A549 (cell line): Measurements from ENCODE around the gene TRMT2A. TPM values are rescaled to one million over a fixed set of nuclear protein-coding genes. Genes with fewer than 3 reads are reported as not detected.

Experiments
- ATAC-seq, 2 experiments: fragments of 200-7000 bp in 1 of 2; fragments of >200 bp in 1 of 2; cut with Nextera tagmentation in 1 of 2; cut with Tn5 transposase in 1 of 2; 3 replicates each; pipeline versions ENCODE4 v1.8.0 to v1.9.1; 2018 to 2020; ENCODE audit warnings: mild to moderate bottlenecking in 1 of 2, moderate library complexity in 1 of 2
- CTCF ChIA-PET: fragments of 300-600 bp; sonication (Branson Sonifier 250); formaldehyde crosslinking; extraction: SDS; loops from one replicate; lab custom pipeline; 2021; ENCODE audit warnings: antibody characterized with exemption, inconsistent platforms; lab: Yijun Ruan, JAX
- POLR2A ChIA-PET: fragments of 350-600 bp; formaldehyde crosslinking; extraction: SDS; loops from one replicate; lab custom pipeline; 2021; ENCODE audit warnings: antibody characterized with exemption, inconsistent platforms; lab: Yijun Ruan, JAX
- DNase-seq, 2 experiments: peaks; one replicate each; pipeline versions ENCODE4 v3.0.0 to v3.0.0-alpha.2; 2011 to 2016; ENCODE audit warnings: low read depth in 1 of 2, low spot score in 1 of 2
- FAIRE-seq: peaks from 2 replicates; lab custom pipeline; 2011; peaks lifted over from hg19 to GRCh38; lab: Jason Lieb, UNC
- H3K27ac ChIP-seq, 2 experiments: fragments of >200 bp; sonication (Bioruptor Twin); formaldehyde crosslinking; 3 replicates each; pipeline ENCODE4 v1.5.1; 2016 to 2017
- H3K4me1 ChIP-seq: fragments of >200 bp; sonication (Bioruptor Twin); formaldehyde crosslinking; 3 replicates; pipeline ENCODE4 v1.6.1; 2016
- H3K4me2 ChIP-seq: fragments of >200 bp; sonication (Bioruptor Twin); formaldehyde crosslinking; 3 replicates; pipeline ENCODE4 v1.6.1; 2016
- H3K4me3 ChIP-seq: fragments of >200 bp; sonication (Bioruptor Twin); formaldehyde crosslinking; 3 replicates; pipeline ENCODE4 v1.5.1; 2016
- H3K9me3 ChIP-seq: fragments of >200 bp; sonication (Bioruptor Twin); formaldehyde crosslinking; 3 replicates; pipeline ENCODE4 v1.6.1; 2016
- ATOH8 ChIP-seq: fragments of 250-450 bp; sonication (Bioruptor Pico); IDR thresholded peaks from 2 replicates; pipeline ENCODE4 v1.5.0; 2020; ENCODE audit warnings: low read depth, mild to moderate bottlenecking, moderate library complexity
- BCL3 ChIP-seq: fragments of >200 bp; sonication (Bioruptor Twin); formaldehyde crosslinking; IDR thresholded peaks from 3 replicates; pipeline ENCODE4 v1.6.1; 2016
- CBX2 ChIP-seq: fragments of 200-600 bp; sonication (generic); IDR thresholded peaks from 2 replicates; pipeline ENCODE4 v1.6.1; 2016; ENCODE audit warnings: low read depth, mild to moderate bottlenecking, borderline replicate concordance
- CBX8 ChIP-seq: fragments of 200-600 bp; sonication (generic); IDR thresholded peaks from 2 replicates; pipeline ENCODE4 v1.6.1; 2016
- CEBPB ChIP-seq, 2 experiments: fragments of >200 bp in 1 of 2; sonication (Bioruptor Twin) in 1 of 2; formaldehyde crosslinking in 1 of 2; IDR thresholded peaks; 2 replicates each; pipeline ENCODE4 v1.6.1; 2012 to 2016
- E2F6 ChIP-seq: IDR thresholded peaks from 2 replicates; pipeline ENCODE4 v1.6.1; 2012; ENCODE audit warnings: low read depth, borderline replicate concordance
- EHF ChIP-seq: fragments of 250-450 bp; sonication (Bioruptor Pico); IDR thresholded peaks from 2 replicates; pipeline ENCODE4 v1.5.0; 2020; ENCODE audit warnings: mild to moderate bottlenecking
- ESRRA ChIP-seq: fragments of 150-350 bp; IDR thresholded peaks from 2 replicates; pipeline ENCODE4 v1.6.1; 2014; ENCODE audit warnings: mild to moderate bottlenecking, low read length, borderline replicate concordance
- FOSL2 ChIP-seq, 2 experiments: fragments of 450-650 bp in 1 of 2; fragments of >200 bp in 1 of 2; sonication (Bioruptor Twin) in 1 of 2; formaldehyde crosslinking; IDR thresholded peaks; 2 replicates each; pipeline versions ENCODE4 v1.5.0 to v1.6.1; 2016 to 2020; ENCODE audit warnings: mild to moderate bottlenecking in 1 of 2, moderate library complexity in 1 of 2
- HEYL ChIP-seq: fragments of 250-450 bp; sonication (Bioruptor Pico); IDR thresholded peaks from 2 replicates; pipeline ENCODE4 v1.8.0; 2021; ENCODE audit warnings: mild to moderate bottlenecking, moderate library complexity
- JUN ChIP-seq, 2 experiments: fragments of >200 bp; sonication (Bioruptor Twin); formaldehyde crosslinking; IDR thresholded peaks; 2 replicates in 1 of 2; 3 replicates in 1 of 2; pipeline ENCODE4 v1.6.1; 2016 to 2017
- KDM1A ChIP-seq: fragments of 200-600 bp; sonication (generic); IDR thresholded peaks from 2 replicates; pipeline ENCODE4 v1.6.1; 2016; ENCODE audit warnings: low read depth, mild to moderate bottlenecking
- KDM5A ChIP-seq: fragments of 200-600 bp; sonication (generic); IDR thresholded peaks from 2 replicates; pipeline ENCODE4 v1.6.1; 2016; ENCODE audit warnings: antibody characterized with exemption, mild to moderate bottlenecking
- MAFK ChIP-seq: fragments of 450-650 bp; IDR thresholded peaks from 2 replicates; pipeline ENCODE4 v1.6.1; 2014; ENCODE audit not compliant: partially characterized antibody
- MYC ChIP-seq: IDR thresholded peaks from 2 replicates; pipeline ENCODE4 v1.6.1; 2012; ENCODE audit warnings: mild to moderate bottlenecking, inconsistent platforms, low read length, improper control_type of control experiment, borderline replicate concordance
- NFE2L2 ChIP-seq: fragments of 150-350 bp; conservative IDR thresholded peaks from 2 replicates; pipeline ENCODE4 v1.6.1; 2014; ENCODE audit warnings: low read length
- PBX3 ChIP-seq: IDR thresholded peaks from 2 replicates; pipeline ENCODE4 v1.6.1; 2012
- RAD21 ChIP-seq, 2 experiments: fragments of >200 bp in 1 of 2; sonication (Bioruptor Twin) in 1 of 2; formaldehyde crosslinking in 1 of 2; IDR thresholded peaks in 1 of 2; conservative IDR thresholded peaks in 1 of 2; 2 replicates in 1 of 2; 3 replicates in 1 of 2; pipeline ENCODE4 v1.6.1; 2012 to 2018; ENCODE audit warnings: inconsistent platforms in 1 of 2
- REST ChIP-seq: fragments of 200-600 bp; sonication (generic); IDR thresholded peaks from 2 replicates; pipeline ENCODE4 v1.6.1; 2016; ENCODE audit warnings: antibody characterized with exemption, mild to moderate bottlenecking, moderate library complexity
- RFX5 ChIP-seq: fragments of 450-650 bp; IDR thresholded peaks from 2 replicates; pipeline ENCODE4 v1.7.1; 2014; ENCODE audit warnings: antibody characterized with exemption, mild to moderate bottlenecking, moderate library complexity
- RNF2 ChIP-seq: fragments of 200-600 bp; sonication (generic); IDR thresholded peaks from 2 replicates; pipeline ENCODE4 v1.6.1; 2016; ENCODE audit warnings: low read depth, mild to moderate bottlenecking, antibody characterized with exemption, moderate library complexity, borderline replicate concordance
- SREBF2 ChIP-seq: fragments of 450-650 bp; IDR thresholded peaks from 2 replicates; pipeline ENCODE4 v1.6.1; 2014; ENCODE audit warnings: mild to moderate bottlenecking, moderate library complexity
- TP53 ChIP-seq: fragments of 250-450 bp; sonication (Bioruptor Pico); IDR thresholded peaks from 2 replicates; pipeline ENCODE4 v1.5.0; 2021; ENCODE audit warnings: mild to moderate bottlenecking, moderate library complexity
- ZNF302 ChIP-seq: fragments of 250-450 bp; sonication (Bioruptor Pico); IDR thresholded peaks from 2 replicates; pipeline ENCODE4 v1.9.0; 2021; ENCODE audit warnings: inconsistent platforms, mild to moderate bottlenecking, moderate library complexity
- WGBS: methylation state at CpG from one replicate; pipeline ENCODE4 v1.1.6; 2017; ENCODE audit errors: missing lambda C conversion rate; 5-methylcytosine and 5-hydroxymethylcytosine counted together
- polyA plus RNA-seq, 4 experiments: library from polyadenylated mRNA; depleted of rRNA in 3 of 4; stranded (reverse); fragments of >200 nt; fragmentation: RNase III in 1 of 4; extraction: RNeasy Plus Mini Kit Qiagen cat#74134 plus additional on column Dnase treatment in 1 of 4; gene quantifications; 2 replicates in 3 of 4; 3 replicates in 1 of 4; pipeline ENCODE4 v1.2.3, GENCODE V29; 2011 to 2017

Gene TRMT2A
- polyA plus RNA-seq, 2 of the 4 experiments (the other 2 are of a cell fraction) = 12.3 to 28.8 TPM

- 0 out of 3 replicates have a peak, but pooled peaks cover 1% of the 10 kb centered on the region for H3K9me3 ChIP-seq
- no peaks in the 10 kb centered on the region for H3K4me1 ChIP-seq
- H3K4me3 ChIP-seq = no peak overlapping the region
- 95% methylated on average over 9 of the region's 9 CpGs for WGBS
- CTCF ChIA-PET = no interaction called here
- no peak overlapping the region for H3K4me2 ChIP-seq
- ATAC-seq = no peak
- no peak for DNase-seq
- POLR2A ChIA-PET = no interaction called here
- no peak overlapping the region for H3K27ac ChIP-seq
- TF ChIP-seq MYC (no peak), EHF (CRISPR knock-in tag) (no peak), KDM5A (no peak)
- no peak for FAIRE-seq
These were observed 26.2 kb downstream of the TRMT2A start for GRCh38 chr22:20090730-20091240.

GRCh38 chr22:20089977-20090729, 26.9 kb downstream of the TRMT2A start:
- ChIA-PET POLR2A (no interaction called here), CTCF (no interaction called here)
- Histone ChIP-seq H3K9me3 (no peaks in the 10 kb centered on the region), H3K4me2 (no peak overlapping the region), H3K4me3 (no peak overlapping the region), H3K4me1 (no peaks in the 10 kb centered on the region), H3K27ac (no peak overlapping the region)
- FAIRE-seq (no peak), DNase-seq (no peak), ATAC-seq (no peak)
- TF ChIP-seq ATOH8 (CRISPR knock-in tag) = no peak
- no peak for TF ChIP-seq RAD21 (conservative IDR thresholded peaks at IDR 0.05 in 1 of 2, IDR thresholded peaks at IDR 0.05 in 1 of 2)
- no peak for TF ChIP-seq BCL3
- no peak for TF ChIP-seq KDM5A
- no peak for TF ChIP-seq REST
- TF ChIP-seq CBX8 = no peak
- TF ChIP-seq NFE2L2 = no peak
- TF ChIP-seq ESRRA = no peak
- no peak for TF ChIP-seq JUN (IDR thresholded peaks at IDR 0.05)
- TF ChIP-seq CBX2 = no peak
- 94% methylated on average over 11 of the region's 11 CpGs for WGBS

- POLR2A ChIA-PET = no interaction called here
- Histone ChIP-seq H3K4me1 (no peaks in the 10 kb centered on the region; the same call in 2 of the 3 replicates), H3K9me3 (no peaks in the 10 kb centered on the region), H3K4me3 (no peak overlapping the region), H3K4me2 (no peak overlapping the region), H3K27ac (no peak overlapping the region)
- ATAC-seq (no peak), DNase-seq (no peak), FAIRE-seq (no peak)
- CTCF ChIA-PET = no interaction called here
- TF ChIP-seq RFX5 = no peak
- no peak for TF ChIP-seq CEBPB (IDR thresholded peaks at IDR 0.05)
- TF ChIP-seq HEYL (CRISPR knock-in tag) = no peak
- TF ChIP-seq ZNF302 = no peak
- no peak for TF ChIP-seq RNF2
- TF ChIP-seq CBX2 = no peak
- TF ChIP-seq FOSL2 (IDR thresholded peaks at IDR 0.05) = no peak
- TF ChIP-seq FOSL2 (CRISPR knock-in tag; IDR thresholded peaks at IDR 0.05) = no peak
- no peak for TF ChIP-seq MYC
- no peak for TF ChIP-seq MAFK
- no peak for TF ChIP-seq KDM1A
- no peak for TF ChIP-seq SREBF2
- no peak for TF ChIP-seq PBX3
- no peak for TF ChIP-seq E2F6
- TF ChIP-seq TP53 (CRISPR knock-in tag) = no peak
- no peak for TF ChIP-seq NFE2L2
- WGBS = 91% methylated on average over 17 of the region's 17 CpGs
These were observed 27.6 kb downstream of the TRMT2A start for GRCh38 chr22:20089226-20089976.
